Measurements from ENCODE around the gene FABP3.
A peak's percentile ranks its signal among the peaks of the same experiment; 100 is the strongest.

Gene FABP3

GRCh38 chr1:31373056-31373896 is at the start of gene FABP3:
TSS of gene FABP3 (minus strand) at chr1:31373076. CDS start at chr1:31373014, 62 bp downstream.
- DNase-seq (ENCODE audit: insufficient read length, low spot score), result no peak
- FAIRE-seq, result no peak
- no peak for TF ChIP-seq CTCF (IDR thresholded peaks at IDR 0.05; ENCODE audit: insufficient read depth, missing control alignments)

- no peak for FAIRE-seq
- DNase-seq (ENCODE audit: insufficient read length, low spot score), result no peak
- peak; percentile 56 for TF ChIP-seq CTCF (IDR thresholded peaks at IDR 0.05; ENCODE audit: insufficient read depth, missing control alignments)
These were observed 48.6 kb upstream of the FABP3 start for GRCh38 chr1:31421371-31422040.

GRCh38 chr1:31420716-31421115 is 47.8 kb upstream of the FABP3 start:
- no peak for TF ChIP-seq CTCF (IDR thresholded peaks at IDR 0.05; ENCODE audit: insufficient read depth, missing control alignments)

GRCh38 chr1:31418626-31419323 is 45.9 kb upstream of the FABP3 start:
- FAIRE-seq (no peak), DNase-seq (ENCODE audit: insufficient read length, low spot score) (no peak)
- TF ChIP-seq CTCF (IDR thresholded peaks at IDR 0.05; ENCODE audit: insufficient read depth, missing control alignments), result no peak

More at GRCh38 chr1:31420716-31421115, 47.8 kb upstream of the FABP3 start:
- DNase-seq (ENCODE audit: insufficient read length, low spot score), result no peak
- no peak for FAIRE-seq

GRCh38 chr1:31417148-31417547 is 44.3 kb upstream of the FABP3 start:
- FAIRE-seq, result no peak
- TF ChIP-seq CTCF (IDR thresholded peaks at IDR 0.05; ENCODE audit: insufficient read depth, missing control alignments), result no peak
- no peak for DNase-seq (ENCODE audit: insufficient read length, low spot score)

- DNase-seq (ENCODE audit: insufficient read length, low spot score), result no peak
- TF ChIP-seq CTCF (IDR thresholded peaks at IDR 0.05; ENCODE audit: insufficient read depth, missing control alignments), result no peak
- no peak for FAIRE-seq
These were observed 43.3 kb upstream of the FABP3 start for GRCh38 chr1:31416101-31416736.
